ENCODE measurements around the gene CLIP2. TPM values are rescaled to one million over a fixed set of nuclear protein-coding genes. Genes with fewer than 3 reads are reported as not detected.

The CLIP2 gene
- total RNA-seq, 1 donor from 2014 or later = 24.1 TPM

DNA sequence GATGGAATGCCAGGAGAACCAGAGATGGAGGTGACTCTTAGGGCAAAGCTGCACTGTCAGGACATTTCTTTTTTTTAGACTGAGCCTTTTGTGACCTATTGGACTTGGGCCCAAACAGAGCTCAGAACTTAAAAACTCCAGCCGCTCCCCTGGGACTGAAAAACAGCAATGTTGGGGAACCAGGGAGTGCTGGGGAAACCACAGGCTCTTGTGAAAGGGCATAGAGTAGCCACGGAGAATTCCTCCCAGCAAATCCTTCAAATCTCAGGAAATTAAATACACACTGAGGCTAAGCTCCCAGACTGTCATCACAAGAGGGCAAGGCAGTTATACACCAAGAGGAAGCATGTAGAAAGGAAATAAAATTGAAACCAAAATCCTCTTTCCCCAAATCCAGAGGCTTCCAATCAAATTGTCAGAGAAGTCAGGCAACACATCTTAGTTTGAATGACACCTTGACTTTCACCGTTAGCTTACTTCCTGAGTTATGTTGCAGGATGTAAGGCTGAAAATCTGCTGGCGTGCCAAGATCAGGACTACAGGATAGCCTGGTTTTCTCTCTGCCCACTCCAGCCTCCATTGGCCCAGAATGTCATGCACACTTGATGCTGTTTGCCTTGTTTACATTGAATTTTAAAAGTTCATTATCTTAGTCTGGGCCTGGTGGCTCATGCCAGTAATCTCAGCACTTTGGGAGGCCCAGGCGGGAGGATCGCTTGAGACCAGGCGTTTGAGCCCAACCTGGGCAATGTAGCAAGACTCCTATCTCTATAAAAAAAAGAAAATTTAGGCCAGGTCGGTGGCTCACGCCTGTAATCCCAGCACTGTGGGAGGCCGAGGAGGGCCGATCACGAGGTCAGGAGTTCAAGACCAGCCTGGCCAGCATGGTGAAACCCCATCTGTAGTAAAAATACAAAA lies 32.5 kb upstream of the CLIP2 start:
- peaks cover 30% of the 10 kb centered on the region for H3K4me1 ChIP-seq
- H3K27me3 ChIP-seq (ENCODE audit: low read depth) = no peaks in the 10 kb centered on the region
- H3K36me3 ChIP-seq = no peaks in the 10 kb centered on the region
- H3K27ac ChIP-seq = peak overlapping the region; percentile 97
- H3K4me3 ChIP-seq = no peak overlapping the region
- TF ChIP-seq, protein P1, sequence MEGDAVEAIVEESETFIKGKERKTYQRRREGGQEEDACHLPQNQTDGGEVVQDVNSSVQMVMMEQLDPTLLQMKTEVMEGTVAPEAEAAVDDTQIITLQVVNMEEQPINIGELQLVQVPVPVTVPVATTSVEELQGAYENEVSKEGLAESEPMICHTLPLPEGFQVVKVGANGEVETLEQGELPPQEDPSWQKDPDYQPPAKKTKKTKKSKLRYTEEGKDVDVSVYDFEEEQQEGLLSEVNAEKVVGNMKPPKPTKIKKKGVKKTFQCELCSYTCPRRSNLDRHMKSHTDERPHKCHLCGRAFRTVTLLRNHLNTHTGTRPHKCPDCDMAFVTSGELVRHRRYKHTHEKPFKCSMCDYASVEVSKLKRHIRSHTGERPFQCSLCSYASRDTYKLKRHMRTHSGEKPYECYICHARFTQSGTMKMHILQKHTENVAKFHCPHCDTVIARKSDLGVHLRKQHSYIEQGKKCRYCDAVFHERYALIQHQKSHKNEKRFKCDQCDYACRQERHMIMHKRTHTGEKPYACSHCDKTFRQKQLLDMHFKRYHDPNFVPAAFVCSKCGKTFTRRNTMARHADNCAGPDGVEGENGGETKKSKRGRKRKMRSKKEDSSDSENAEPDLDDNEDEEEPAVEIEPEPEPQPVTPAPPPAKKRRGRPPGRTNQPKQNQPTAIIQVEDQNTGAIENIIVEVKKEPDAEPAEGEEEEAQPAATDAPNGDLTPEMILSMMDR (IDR thresholded peaks at IDR 0.05) = no peak
- intact Hi-C loops (cut with DNase I) = no loop called here
- no peaks in the 10 kb centered on the region for H3K9me3 ChIP-seq
- DNase-seq (no peak), ATAC-seq (no peak)

DNA sequence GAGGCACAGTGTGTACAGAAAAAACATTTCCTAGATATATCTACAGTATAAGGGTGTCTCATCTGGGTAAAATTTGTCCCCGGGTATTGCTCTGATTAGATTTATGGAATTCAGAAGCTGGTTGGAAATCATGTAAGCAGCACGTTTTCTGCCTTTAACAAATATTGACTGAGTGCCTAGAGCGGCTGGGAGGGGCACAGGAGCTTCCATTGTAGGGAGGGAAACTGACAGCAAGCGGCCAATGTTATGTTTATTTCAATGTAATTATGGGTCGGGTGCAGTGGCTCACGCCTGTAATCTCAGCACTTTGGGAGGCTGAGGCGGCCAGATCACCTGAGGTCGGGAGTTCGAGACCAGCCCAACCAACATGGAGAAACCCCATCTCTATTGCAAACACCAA lies 30.6 kb upstream of the CLIP2 start:
- no peak for ATAC-seq
- TF ChIP-seq, protein P1 (IDR thresholded peaks at IDR 0.05) = no peak
- Histone ChIP-seq H3K9me3 (no peaks in the 10 kb centered on the region), H3K27me3 (ENCODE audit: low read depth) (no peaks in the 10 kb centered on the region), H3K4me1 (peaks cover 21% of the 10 kb centered on the region), H3K27ac (no peak overlapping the region), H3K4me3 (no peak overlapping the region), H3K36me3 (no peaks in the 10 kb centered on the region)
- intact Hi-C loops (cut with DNase I) = no loop called here
- DNase-seq = no peak

DNA sequence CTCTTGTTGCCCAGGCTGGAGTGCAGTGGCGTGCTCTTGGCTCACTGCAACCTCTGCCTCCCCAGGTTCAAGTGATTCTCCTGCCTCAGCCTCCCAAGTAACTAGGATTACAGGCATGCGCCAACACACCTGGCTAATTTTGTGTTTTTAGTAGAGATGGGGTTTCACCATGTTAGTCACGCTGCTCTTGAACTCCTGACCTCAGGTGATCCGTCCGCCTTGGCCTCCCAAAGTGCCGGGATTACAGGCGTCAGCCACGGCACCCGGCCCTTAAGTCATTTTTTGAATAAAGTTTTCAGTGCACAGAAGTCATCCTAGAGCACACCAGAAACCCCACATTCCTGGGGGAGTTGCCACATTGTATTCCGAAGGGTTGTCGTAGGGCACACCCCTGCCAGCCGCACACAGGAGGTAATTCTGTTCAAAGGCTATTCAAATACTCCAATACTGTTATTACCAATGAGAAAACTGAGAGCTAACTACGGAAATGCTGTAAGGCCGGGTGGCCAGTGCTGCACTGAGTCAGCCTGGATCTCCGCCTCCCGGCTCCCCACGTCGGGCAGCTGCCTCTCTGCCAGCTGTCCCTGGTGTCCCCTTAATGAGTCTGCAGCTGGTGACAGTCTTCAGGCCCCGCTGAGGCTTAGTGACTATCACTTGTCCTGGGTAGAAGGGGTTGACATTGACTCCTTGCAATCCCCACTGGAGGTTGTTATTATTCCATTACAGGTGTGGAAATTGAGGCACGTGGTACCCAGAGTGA lies 26.4 kb upstream of the CLIP2 start:
- DNase-seq (no peak), ATAC-seq (no peak)
- no peak overlapping the region for H3K4me3 ChIP-seq
- H3K27me3 ChIP-seq (ENCODE audit: low read depth) = no peaks in the 10 kb centered on the region
- H3K9me3 ChIP-seq = no peaks in the 10 kb centered on the region
- TF ChIP-seq, protein P1 (IDR thresholded peaks at IDR 0.05) = no peak
- H3K27ac ChIP-seq = no peak overlapping the region
- intact Hi-C loops (cut with DNase I) = no loop called here
- H3K4me1 ChIP-seq = no peaks in the 10 kb centered on the region
- no peaks in the 10 kb centered on the region for H3K36me3 ChIP-seq

DNA sequence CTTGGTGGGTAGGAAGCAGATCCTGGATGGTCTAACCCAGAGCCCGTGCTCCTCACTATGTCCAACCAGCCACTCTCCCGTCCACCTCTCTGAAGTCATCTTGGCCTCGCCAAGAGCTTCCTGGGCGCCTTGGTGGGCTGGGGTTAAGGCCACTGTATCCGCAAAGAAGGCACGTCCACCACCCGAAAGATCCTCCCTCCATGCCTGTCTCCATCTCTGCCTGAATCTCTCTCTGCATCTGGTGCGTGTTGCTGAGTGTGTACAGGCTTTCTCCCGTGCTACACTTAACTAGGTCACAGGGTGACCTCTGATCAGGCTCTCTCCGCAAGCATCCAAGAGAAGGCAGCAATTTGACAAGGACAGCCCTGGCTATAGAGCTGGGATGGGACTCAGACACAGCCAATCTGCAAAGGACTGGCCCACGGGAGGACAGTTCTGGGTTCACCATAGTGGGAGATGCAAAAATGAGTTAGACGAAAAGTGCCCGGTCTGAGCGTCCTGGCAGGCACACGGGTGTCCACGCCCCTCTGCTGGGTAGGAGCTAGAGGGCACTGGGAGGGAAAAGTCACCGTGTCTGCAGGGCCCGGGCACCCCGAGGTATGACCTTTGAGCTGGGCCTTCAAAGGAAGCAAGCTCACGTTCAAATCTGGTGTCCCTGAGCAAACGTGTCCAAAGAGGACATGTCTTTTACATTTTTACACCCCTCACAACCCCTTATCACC lies 25.6 kb upstream of the CLIP2 start:
- intact Hi-C loops (cut with DNase I) = no loop called here
- no peak for ATAC-seq
- no peak overlapping the region for H3K4me3 ChIP-seq
- TF ChIP-seq, protein P1 (IDR thresholded peaks at IDR 0.05) = no peak
- no peaks in the 10 kb centered on the region for H3K9me3 ChIP-seq
- DNase-seq = no peak
- no peaks in the 10 kb centered on the region for H3K4me1 ChIP-seq
- H3K27ac ChIP-seq = no peak overlapping the region
- H3K27me3 ChIP-seq (ENCODE audit: low read depth) = no peaks in the 10 kb centered on the region
- no peaks in the 10 kb centered on the region for H3K36me3 ChIP-seq

DNA sequence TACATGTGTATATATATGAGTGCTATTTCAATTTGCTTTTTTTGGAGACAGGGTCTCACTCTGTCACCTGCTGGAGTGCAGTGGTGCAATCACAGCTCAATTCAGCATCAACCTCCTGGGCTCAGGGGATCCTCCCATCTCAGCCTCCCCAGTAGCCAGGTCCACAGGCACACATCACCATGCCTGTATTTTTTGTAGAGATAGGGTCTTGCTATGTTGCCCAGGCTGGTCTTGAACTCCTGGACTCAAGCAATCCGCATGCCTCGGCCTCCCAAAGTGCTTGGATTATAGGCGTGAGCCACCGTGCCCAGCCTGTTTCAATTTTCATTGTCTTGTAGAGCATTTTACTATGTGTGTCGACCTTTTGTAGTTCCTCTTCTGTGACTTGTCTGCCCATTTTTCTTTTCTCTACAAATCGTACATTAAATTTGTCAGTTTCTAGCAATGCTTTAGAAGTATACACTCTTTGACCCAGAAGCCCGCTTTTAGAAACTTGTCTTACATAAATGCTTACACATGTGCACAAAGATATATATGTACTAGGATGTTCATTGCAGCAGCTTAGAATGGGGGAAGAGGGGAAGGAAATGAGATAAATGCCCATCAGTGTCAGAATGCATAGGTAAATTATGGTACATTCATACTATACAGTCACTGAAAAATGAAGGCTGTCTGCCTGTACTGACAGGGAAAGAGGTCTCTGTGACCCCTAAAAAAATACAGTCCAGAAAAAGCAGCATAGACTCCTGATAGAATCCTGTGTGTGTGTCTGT lies 22.8 kb upstream of the CLIP2 start:
- TF ChIP-seq, protein P1 (IDR thresholded peaks at IDR 0.05) = no peak
- no peaks in the 10 kb centered on the region for H3K27me3 ChIP-seq (ENCODE audit: low read depth)
- DNase-seq (no peak), ATAC-seq (no peak)
- intact Hi-C loops (cut with DNase I) = no loop called here
- no peak overlapping the region for H3K4me3 ChIP-seq
- H3K9me3 ChIP-seq = no peaks in the 10 kb centered on the region
- no peak overlapping the region for H3K27ac ChIP-seq
- H3K4me1 ChIP-seq = peaks cover 9% of the 10 kb centered on the region
- no peaks in the 10 kb centered on the region for H3K36me3 ChIP-seq

Data from lower lobe of right lung (tissue), 2 donors.